WTC11 (cell line): ENCODE measurements around the gene ALG2. TPM values are rescaled to one million over a fixed set of nuclear protein-coding genes. Genes with fewer than 3 reads are reported as not detected.

ENCODE experiments used
- ATAC-seq: fragments of 200-7000 bp; cut with Tn5 transposase; 2 replicates; pipeline ENCODE4 v1.10.0; 2021; ENCODE audit warnings: mild to moderate bottlenecking, moderate library complexity
- CTCF ChIA-PET: fragments of 300-600 bp; sonication (Branson Sonifier 250); formaldehyde crosslinking; loops from one replicate; lab custom pipeline; 2021; ENCODE audit warnings: antibody characterized with exemption; lab: Charles Lee
- POLR2A ChIA-PET: fragments of 350-600 bp; sonication (Branson Sonifier 250); formaldehyde crosslinking; loops from one replicate; lab custom pipeline; 2021; ENCODE audit warnings: antibody characterized with exemption; lab: Charles Lee
- DNase-seq: peaks from one replicate; pipeline ENCODE4 v3.0.0; 2021; ENCODE audit warnings: low spot score
- H3K27ac Mint-ChIP-seq: 2 replicates; pipeline ENCODE4 v1.8.0; 2021; ENCODE audit warnings: mixed read lengths
- H3K27me3 Mint-ChIP-seq: 2 replicates; pipeline ENCODE4 v1.8.0; 2021; ENCODE audit warnings: low read depth, mild to moderate bottlenecking, moderate library complexity, mixed read lengths
- H3K36me3 Mint-ChIP-seq: 2 replicates; pipeline ENCODE4 v1.8.0; 2021; ENCODE audit warnings: mixed read lengths
- H3K4me1 Mint-ChIP-seq: 2 replicates; pipeline ENCODE4 v1.8.0; 2022; ENCODE audit warnings: mixed read lengths
- H3K4me3 Mint-ChIP-seq: 2 replicates; pipeline ENCODE4 v1.8.0; 2021; ENCODE audit warnings: mild to moderate bottlenecking, moderate library complexity, mixed read lengths
- H3K9me3 Mint-ChIP-seq: 2 replicates; pipeline ENCODE4 v1.8.0; 2021; ENCODE audit warnings: mixed read lengths
- GRHL2 ChIP-seq: fragments of 250-450 bp; sonication (Bioruptor Pico); IDR thresholded peaks from 2 replicates; pipeline ENCODE4 v1.8.0; 2022; ENCODE audit warnings: mild to moderate bottlenecking, moderate library complexity; ENCODE audit not compliant: insufficient replicate concordance, severe bottlenecking
- HMGA2 ChIP-seq: fragments of 250-450 bp; sonication (Bioruptor Pico); IDR thresholded peaks from 2 replicates; pipeline ENCODE4 v1.4.0; 2021; ENCODE audit warnings: mild to moderate bottlenecking, moderate library complexity
- MXD4 ChIP-seq: fragments of 250-450 bp; sonication (Bioruptor Pico); IDR thresholded peaks from 2 replicates; pipeline ENCODE4 v1.8.0; 2021; ENCODE audit warnings: mild to moderate bottlenecking, moderate library complexity, borderline replicate concordance
- NFYB ChIP-seq: sonication (generic); formaldehyde crosslinking; conservative IDR thresholded peaks from 2 replicates; pipeline ENCODE4 v1.8.0; 2022; ENCODE audit warnings: low read depth, missing genetic modification reagents
- OVOL2 ChIP-seq: fragments of 250-450 bp; sonication (Bioruptor Pico); IDR thresholded peaks from 2 replicates; pipeline ENCODE4 v1.9.0; 2021; ENCODE audit warnings: mild to moderate bottlenecking, borderline replicate concordance
- SP1 ChIP-seq: sonication (generic); formaldehyde crosslinking; conservative IDR thresholded peaks from 2 replicates; pipeline ENCODE4 v1.8.1; 2022; ENCODE audit warnings: missing genetic modification reagents
- TEAD1 ChIP-seq: sonication (generic); formaldehyde crosslinking; IDR thresholded peaks from 2 replicates; pipeline ENCODE4 v1.8.0; 2022; ENCODE audit warnings: mild to moderate bottlenecking, missing genetic modification reagents
- ZNF232 ChIP-seq: sonication (generic); formaldehyde crosslinking; IDR thresholded peaks from 2 replicates; pipeline ENCODE4 v1.8.0; 2022; ENCODE audit warnings: mild to moderate bottlenecking, missing genetic modification reagents
- ZNF423 ChIP-seq: fragments of 250-450 bp; sonication (Bioruptor Pico); IDR thresholded peaks from 2 replicates; pipeline ENCODE4 v2.1.2; 2022; ENCODE audit warnings: mild to moderate bottlenecking, moderate library complexity
- total RNA-seq: library from RNA; stranded (reverse); gene quantifications from 3 replicates; pipeline ENCODE4 v1.2.3, GENCODE V29; 2021
- TF ChIP-seq, protein P1 (sequence below): fragments of 250-450 bp; sonication (Bioruptor Pico); IDR thresholded peaks from 2 replicates; pipeline ENCODE4 v1.9.0; 2021; ENCODE audit warnings: mild to moderate bottlenecking, borderline replicate concordance
- TF ChIP-seq, protein P2 (sequence below): fragments of 250-450 bp; sonication (Bioruptor Pico); conservative IDR thresholded peaks from 2 replicates; pipeline ENCODE4 v1.9.0; 2021; ENCODE audit warnings: mild to moderate bottlenecking
- TF ChIP-seq, protein P3 (sequence below): sonication (generic); formaldehyde crosslinking; IDR thresholded peaks from 2 replicates; pipeline ENCODE4 v1.8.1; 2022; ENCODE audit warnings: low read depth, missing genetic modification reagents, borderline replicate concordance
- TF ChIP-seq, protein P4 (sequence below): sonication (generic); formaldehyde crosslinking; IDR thresholded peaks from 2 replicates; pipeline ENCODE4 v1.8.0; 2022; ENCODE audit warnings: mild to moderate bottlenecking, missing genetic modification reagents
- TF ChIP-seq, protein P5 (sequence below): sonication (generic); formaldehyde crosslinking; IDR thresholded peaks from 2 replicates; pipeline ENCODE4 v1.8.1; 2023; ENCODE audit warnings: mild to moderate bottlenecking, missing genetic modification reagents, moderate library complexity
- TF ChIP-seq, protein P6 (sequence below): sonication (generic); formaldehyde crosslinking; IDR thresholded peaks from 2 replicates; pipeline ENCODE4 v1.8.0; 2022; ENCODE audit warnings: mild to moderate bottlenecking, missing genetic modification reagents

Gene ALG2
- total RNA-seq, 1 experiment from 2014 or later: 25.2 TPM

DNA sequence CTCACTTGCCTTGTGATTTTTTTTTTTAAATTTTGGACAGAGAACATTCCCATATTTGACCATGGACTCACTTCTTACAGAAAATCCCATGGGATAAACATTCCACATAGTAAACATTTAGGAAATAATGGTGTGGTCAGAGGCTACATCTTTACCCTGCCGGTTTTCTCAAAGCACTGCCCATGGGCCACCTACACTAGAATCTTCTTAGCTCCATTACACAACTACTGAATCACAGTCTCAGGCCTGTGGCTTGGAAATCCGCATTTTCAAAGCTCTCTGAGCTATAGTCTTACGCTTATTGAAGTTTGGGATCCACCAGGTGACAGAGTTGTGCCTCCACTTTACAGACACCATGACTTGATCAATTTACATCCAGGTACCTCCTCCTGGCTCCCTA, 39.4 kb downstream of the ALG2 start (continued):
- TF ChIP-seq, protein P1, sequence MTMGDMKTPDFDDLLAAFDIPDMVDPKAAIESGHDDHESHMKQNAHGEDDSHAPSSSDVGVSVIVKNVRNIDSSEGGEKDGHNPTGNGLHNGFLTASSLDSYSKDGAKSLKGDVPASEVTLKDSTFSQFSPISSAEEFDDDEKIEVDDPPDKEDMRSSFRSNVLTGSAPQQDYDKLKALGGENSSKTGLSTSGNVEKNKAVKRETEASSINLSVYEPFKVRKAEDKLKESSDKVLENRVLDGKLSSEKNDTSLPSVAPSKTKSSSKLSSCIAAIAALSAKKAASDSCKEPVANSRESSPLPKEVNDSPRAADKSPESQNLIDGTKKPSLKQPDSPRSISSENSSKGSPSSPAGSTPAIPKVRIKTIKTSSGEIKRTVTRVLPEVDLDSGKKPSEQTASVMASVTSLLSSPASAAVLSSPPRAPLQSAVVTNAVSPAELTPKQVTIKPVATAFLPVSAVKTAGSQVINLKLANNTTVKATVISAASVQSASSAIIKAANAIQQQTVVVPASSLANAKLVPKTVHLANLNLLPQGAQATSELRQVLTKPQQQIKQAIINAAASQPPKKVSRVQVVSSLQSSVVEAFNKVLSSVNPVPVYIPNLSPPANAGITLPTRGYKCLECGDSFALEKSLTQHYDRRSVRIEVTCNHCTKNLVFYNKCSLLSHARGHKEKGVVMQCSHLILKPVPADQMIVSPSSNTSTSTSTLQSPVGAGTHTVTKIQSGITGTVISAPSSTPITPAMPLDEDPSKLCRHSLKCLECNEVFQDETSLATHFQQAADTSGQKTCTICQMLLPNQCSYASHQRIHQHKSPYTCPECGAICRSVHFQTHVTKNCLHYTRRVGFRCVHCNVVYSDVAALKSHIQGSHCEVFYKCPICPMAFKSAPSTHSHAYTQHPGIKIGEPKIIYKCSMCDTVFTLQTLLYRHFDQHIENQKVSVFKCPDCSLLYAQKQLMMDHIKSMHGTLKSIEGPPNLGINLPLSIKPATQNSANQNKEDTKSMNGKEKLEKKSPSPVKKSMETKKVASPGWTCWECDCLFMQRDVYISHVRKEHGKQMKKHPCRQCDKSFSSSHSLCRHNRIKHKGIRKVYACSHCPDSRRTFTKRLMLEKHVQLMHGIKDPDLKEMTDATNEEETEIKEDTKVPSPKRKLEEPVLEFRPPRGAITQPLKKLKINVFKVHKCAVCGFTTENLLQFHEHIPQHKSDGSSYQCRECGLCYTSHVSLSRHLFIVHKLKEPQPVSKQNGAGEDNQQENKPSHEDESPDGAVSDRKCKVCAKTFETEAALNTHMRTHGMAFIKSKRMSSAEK (CRISPR knock-in tag): no peak
- no peak for TF ChIP-seq SP1 (CRISPR knock-in tag)

DNA sequence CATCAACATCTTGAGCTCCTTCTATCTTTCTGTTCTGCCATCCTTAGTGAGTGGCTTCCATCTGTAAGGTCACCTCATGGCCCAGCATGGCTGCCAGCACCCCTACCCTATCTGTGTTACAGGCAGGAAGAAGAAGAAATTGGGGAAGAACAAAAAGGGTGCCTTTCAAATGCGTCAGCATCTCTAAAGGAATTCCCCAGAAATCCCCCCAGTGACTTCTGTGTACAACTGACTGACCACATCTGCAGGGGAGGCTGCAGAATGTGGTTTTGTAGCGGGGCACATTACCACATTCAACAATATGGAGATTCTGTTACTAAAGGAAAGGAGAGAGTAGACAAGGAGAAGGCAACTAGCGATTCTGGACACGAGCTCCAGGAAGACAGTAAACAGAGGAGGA, 40.1 kb downstream of the ALG2 start:
- TF ChIP-seq MXD4 (CRISPR knock-in tag) (no peak), ZNF423 (CRISPR knock-in tag) (no peak), GRHL2 (CRISPR knock-in tag) (no peak)
- CTCF ChIA-PET: interaction anchor here (0.8 to 1.3 kb wide), 2 partner anchors 18 to 50 kb away, joined by 3 to 5 read pairs; no protein-coding TSS in a partner anchor
- Mint-ChIP-seq H3K4me3 (no peak overlapping the region), H3K27me3 (no peaks in the 10 kb centered on the region; the same call in 1 of the 2 replicates), H3K4me1 (peaks cover 18% of the 10 kb centered on the region), H3K36me3 (no peaks in the 10 kb centered on the region), H3K27ac (no peak overlapping the region), H3K9me3 (no peaks in the 10 kb centered on the region)
- no peak for DNase-seq
- POLR2A ChIA-PET: interaction anchor here (1.1 kb wide), 1 partner anchor 60 kb away, joined by 6 read pairs; no protein-coding TSS in a partner anchor
- no peak for ATAC-seq

DNA sequence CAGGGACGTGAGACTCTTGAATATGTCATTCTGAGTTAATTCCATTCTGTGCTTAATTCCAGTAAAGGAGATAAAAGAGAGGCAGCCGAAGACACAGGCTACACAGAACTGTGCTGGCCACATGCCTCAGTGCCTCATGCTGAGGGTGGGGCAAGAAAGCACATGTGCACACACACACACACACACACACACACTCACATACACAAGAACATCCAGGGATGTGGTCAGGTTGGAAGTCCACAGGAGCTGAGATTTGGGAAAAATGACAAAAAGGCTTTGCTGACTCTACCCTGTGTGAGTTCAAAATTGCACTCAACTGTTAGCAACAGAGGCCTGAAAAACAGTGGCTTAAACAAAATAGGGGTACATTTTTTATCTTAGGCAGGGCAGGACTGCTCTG, 40.5 kb downstream of the ALG2 start:
- H3K36me3 Mint-ChIP-seq: no peaks in the 10 kb centered on the region
- no peak overlapping the region for H3K4me3 Mint-ChIP-seq
- no peak for ATAC-seq
- no peaks in the 10 kb centered on the region; the same call in 1 of the 2 replicates for H3K27me3 Mint-ChIP-seq
- H3K4me1 Mint-ChIP-seq: peaks cover 22% of the 10 kb centered on the region
- ChIA-PET POLR2A (no interaction called here), CTCF (no interaction called here)
- DNase-seq: no peak
- no peaks in the 10 kb centered on the region for H3K9me3 Mint-ChIP-seq
- no peak for TF ChIP-seq OVOL2 (CRISPR knock-in tag)
- no peak overlapping the region for H3K27ac Mint-ChIP-seq

DNA sequence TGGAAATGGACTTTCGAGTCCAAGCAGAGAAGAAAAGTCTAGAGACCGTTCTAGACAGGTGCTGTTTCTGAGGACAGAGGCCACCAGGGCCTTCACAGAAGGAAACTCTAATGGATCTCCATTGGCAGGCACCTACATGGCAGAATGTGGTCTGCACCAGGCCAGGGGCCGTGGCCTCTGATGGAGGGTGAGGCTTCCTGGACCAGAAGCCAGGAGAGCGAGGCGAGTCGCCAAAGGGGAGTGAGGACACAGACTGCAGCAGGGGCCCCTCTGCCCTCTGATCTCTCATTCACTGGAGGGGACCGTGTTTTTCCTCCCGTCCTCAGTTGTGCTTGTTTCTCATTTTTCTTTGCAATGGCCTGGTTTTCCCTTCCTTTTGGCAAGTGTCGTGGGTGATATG, 41.1 kb downstream of the ALG2 start:
- peaks cover 22% of the 10 kb centered on the region for H3K4me1 Mint-ChIP-seq
- TF ChIP-seq HMGA2 (CRISPR knock-in tag): no peak
- no peak for ATAC-seq
- ChIA-PET POLR2A (no interaction called here), CTCF (no interaction called here)
- no peak overlapping the region for H3K27ac Mint-ChIP-seq
- DNase-seq: no peak
- H3K4me3 Mint-ChIP-seq: no peak overlapping the region
- H3K9me3 Mint-ChIP-seq: no peaks in the 10 kb centered on the region
- H3K27me3 Mint-ChIP-seq: no peaks in the 10 kb centered on the region; the same call in 1 of the 2 replicates
- no peaks in the 10 kb centered on the region for H3K36me3 Mint-ChIP-seq

DNA sequence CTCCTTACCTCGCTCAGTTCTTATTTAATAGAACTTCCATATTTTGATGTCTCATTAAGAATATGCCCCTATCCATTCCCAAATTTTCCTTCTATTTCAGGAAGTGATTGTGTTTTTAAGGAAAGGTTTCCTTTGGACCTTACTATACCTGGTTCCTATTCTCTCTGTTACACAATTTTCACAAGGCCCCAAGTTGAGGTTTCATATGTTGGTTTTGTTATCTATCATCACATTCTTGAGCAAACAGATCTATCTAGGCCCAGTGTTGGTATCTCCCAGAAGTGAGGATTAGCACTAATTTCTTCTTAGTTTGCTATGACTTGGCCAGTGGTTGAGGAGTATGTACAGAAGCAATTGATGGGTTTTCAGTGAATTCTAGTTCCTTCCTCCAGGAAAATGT, 41.5 kb downstream of the ALG2 start:
- POLR2A ChIA-PET: no interaction called here
- DNase-seq (no peak), ATAC-seq (no peak)
- H3K4me3 Mint-ChIP-seq: no peak overlapping the region
- H3K27ac Mint-ChIP-seq: no peak overlapping the region
- CTCF ChIA-PET: no interaction called here
- no peaks in the 10 kb centered on the region; the same call in 1 of the 2 replicates for H3K27me3 Mint-ChIP-seq
- H3K36me3 Mint-ChIP-seq: no peaks in the 10 kb centered on the region
- no peaks in the 10 kb centered on the region for H3K9me3 Mint-ChIP-seq
- H3K4me1 Mint-ChIP-seq: peaks cover 22% of the 10 kb centered on the region
- TF ChIP-seq, protein P2, sequence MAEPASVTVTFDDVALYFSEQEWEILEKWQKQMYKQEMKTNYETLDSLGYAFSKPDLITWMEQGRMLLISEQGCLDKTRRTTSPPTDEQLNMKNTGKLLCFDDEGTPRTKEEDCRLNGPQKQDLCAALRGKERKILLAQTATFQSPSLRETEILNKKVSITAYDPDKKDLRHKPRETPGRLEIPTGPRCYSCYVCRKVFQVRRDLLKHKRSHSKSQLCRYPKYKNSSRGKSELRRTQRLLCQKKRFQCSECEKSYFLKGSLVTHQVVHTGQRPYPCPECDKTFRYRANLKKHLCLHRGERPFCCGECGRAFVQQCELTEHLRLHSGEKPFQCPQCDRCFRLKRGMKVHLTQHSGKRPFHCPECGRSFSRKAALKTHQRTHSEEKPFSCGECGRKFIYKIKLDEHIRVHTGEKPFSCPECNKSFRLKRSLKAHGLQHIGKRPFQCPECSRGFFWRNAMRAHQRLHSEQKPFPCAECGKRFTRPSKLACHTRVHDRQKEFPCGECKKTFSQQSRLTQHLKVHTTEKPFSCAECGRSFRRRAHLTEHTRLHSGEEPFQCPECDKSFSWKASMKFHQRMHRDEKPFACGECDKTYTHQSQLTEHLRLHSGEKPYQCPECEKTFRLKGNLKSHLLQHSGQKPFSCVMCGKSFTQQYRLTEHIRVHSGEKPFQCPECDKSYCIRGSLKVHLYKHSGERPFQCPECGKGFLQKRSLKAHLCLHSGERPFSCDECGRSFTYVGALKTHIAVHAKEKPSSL (CRISPR knock-in tag): no peak
- TF ChIP-seq HMGA2 (CRISPR knock-in tag) (no peak), ZNF232 (CRISPR knock-in tag) (no peak), TEAD1 (CRISPR knock-in tag) (no peak), NFYB (no peak)
- TF ChIP-seq, protein P3, sequence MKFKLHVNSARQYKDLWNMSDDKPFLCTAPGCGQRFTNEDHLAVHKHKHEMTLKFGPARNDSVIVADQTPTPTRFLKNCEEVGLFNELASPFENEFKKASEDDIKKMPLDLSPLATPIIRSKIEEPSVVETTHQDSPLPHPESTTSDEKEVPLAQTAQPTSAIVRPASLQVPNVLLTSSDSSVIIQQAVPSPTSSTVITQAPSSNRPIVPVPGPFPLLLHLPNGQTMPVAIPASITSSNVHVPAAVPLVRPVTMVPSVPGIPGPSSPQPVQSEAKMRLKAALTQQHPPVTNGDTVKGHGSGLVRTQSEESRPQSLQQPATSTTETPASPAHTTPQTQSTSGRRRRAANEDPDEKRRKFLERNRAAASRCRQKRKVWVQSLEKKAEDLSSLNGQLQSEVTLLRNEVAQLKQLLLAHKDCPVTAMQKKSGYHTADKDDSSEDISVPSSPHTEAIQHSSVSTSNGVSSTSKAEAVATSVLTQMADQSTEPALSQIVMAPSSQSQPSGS (CRISPR knock-in tag): no peak
- TF ChIP-seq, protein P4, sequence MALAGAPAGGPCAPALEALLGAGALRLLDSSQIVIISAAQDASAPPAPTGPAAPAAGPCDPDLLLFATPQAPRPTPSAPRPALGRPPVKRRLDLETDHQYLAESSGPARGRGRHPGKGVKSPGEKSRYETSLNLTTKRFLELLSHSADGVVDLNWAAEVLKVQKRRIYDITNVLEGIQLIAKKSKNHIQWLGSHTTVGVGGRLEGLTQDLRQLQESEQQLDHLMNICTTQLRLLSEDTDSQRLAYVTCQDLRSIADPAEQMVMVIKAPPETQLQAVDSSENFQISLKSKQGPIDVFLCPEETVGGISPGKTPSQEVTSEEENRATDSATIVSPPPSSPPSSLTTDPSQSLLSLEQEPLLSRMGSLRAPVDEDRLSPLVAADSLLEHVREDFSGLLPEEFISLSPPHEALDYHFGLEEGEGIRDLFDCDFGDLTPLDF (CRISPR knock-in tag): no peak
- TF ChIP-seq, protein P5, sequence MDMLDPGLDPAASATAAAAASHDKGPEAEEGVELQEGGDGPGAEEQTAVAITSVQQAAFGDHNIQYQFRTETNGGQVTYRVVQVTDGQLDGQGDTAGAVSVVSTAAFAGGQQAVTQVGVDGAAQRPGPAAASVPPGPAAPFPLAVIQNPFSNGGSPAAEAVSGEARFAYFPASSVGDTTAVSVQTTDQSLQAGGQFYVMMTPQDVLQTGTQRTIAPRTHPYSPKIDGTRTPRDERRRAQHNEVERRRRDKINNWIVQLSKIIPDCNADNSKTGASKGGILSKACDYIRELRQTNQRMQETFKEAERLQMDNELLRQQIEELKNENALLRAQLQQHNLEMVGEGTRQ: no peak
- TF ChIP-seq, protein P6, sequence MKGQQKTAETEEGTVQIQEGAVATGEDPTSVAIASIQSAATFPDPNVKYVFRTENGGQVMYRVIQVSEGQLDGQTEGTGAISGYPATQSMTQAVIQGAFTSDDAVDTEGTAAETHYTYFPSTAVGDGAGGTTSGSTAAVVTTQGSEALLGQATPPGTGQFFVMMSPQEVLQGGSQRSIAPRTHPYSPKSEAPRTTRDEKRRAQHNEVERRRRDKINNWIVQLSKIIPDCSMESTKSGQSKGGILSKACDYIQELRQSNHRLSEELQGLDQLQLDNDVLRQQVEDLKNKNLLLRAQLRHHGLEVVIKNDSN (CRISPR knock-in tag): no peak
